ENCODE results near the gene PTEN. TPM values are rescaled to one million over a fixed set of nuclear protein-coding genes. Genes with fewer than 3 reads are reported as not detected.

PTEN gene
- total and polyA plus RNA-seq, 7 donors: 27.0 to 180 (median 80.0) TPM

- H3K9me3 ChIP-seq: no peaks in the 10 kb centered on the region
- TF ChIP-seq POLR2AphosphoS5 (IDR thresholded peaks at IDR 0.05): no peak
- no peak for TF ChIP-seq POLR2A (IDR thresholded peaks at IDR 0.05)
- no peak for DNase-seq
- WGBS, 2 donors: 91 to 92% methylated on average over 1 of the region's 1 CpG
- H3K4me3 ChIP-seq: no peak overlapping the region
- intact Hi-C loops (cut with DNase I): no loop called here
- H3K27me3 ChIP-seq: no peaks in the 10 kb centered on the region
- no peaks in the 10 kb centered on the region for H3K4me1 ChIP-seq
- H3K27ac ChIP-seq: no peak overlapping the region
- H3K36me3 ChIP-seq: no peaks in the 10 kb centered on the region
These were observed 154.4 kb downstream of the PTEN start for GRCh38 chr10:88017781-88018180.

- no peak for DNase-seq
- TF ChIP-seq EP300 (IDR thresholded peaks at IDR 0.05) (no peak), POLR2A (IDR thresholded peaks at IDR 0.05) (no peak), CTCF (IDR thresholded peaks at IDR 0.05) (no peak), POLR2AphosphoS5 (IDR thresholded peaks at IDR 0.05) (no peak)
- Histone ChIP-seq H3K36me3 (no peaks in the 10 kb centered on the region), H3K4me1 (no peaks in the 10 kb centered on the region), H3K9me3 (no peaks in the 10 kb centered on the region), H3K27me3 (no peaks in the 10 kb centered on the region), H3K4me3 (no peak overlapping the region), H3K27ac (no peak overlapping the region)
- intact Hi-C loops (cut with DNase I): no loop called here
- 93 to 98% methylated on average over 1 of the region's 1 CpG for WGBS, 2 donors
These were observed 156.3 kb downstream of the PTEN start for GRCh38 chr10:88019753-88020152.

Small RNAs within 50 kb of the gene (small RNA-seq; reads per million reads assigned to genes)
- gene RF00284: 0 reads per million in 3 donors
- gene RN7SL78P: 0 reads per million in 3 donors

Other genes with a start within 250 kb of the PTEN start
- gene PAPSS2, start 203.7 kb upstream of the PTEN start, total RNA-seq: 1 to 10 TPM; 7.1 to 8.6 (median 8.0) TPM
- gene PAPSS2, start 203.7 kb upstream of the PTEN start, polyA plus RNA-seq: 10 to 100 TPM; 65.6 to 88.9 (median 87.6) TPM
- gene ATAD1, start 45.4 kb upstream of the PTEN start, total RNA-seq: 10 to 100 TPM; 28.0 to 45.3 (median 37.3) TPM
- gene ATAD1, start 45.4 kb upstream of the PTEN start, polyA plus RNA-seq: 10 to 100 TPM in 2 of 3 donors, 1 to 10 TPM in 1; 6.9 to 18.7 (median 10.8) TPM
- under 1 TPM; 0.14 to 0.36 (median 0.30) TPM for gene KLLN, start 92 bp upstream of the PTEN start, total RNA-seq
- under 1 TPM; 0.60 to 0.92 (median 0.76) TPM for gene KLLN, start 92 bp upstream of the PTEN start, polyA plus RNA-seq

Measured in sigmoid colon (tissue), 7 donors.